HG02571 (cell line): ENCODE results near the gene G0S2.

ENCODE experiments used
- ATAC-seq: cut with Tn5 transposase; IDR thresholded peaks from one replicate; pipeline ENCODE4 v1.9.1; 2021; ENCODE audit warnings: mild to moderate bottlenecking, moderate library complexity; ENCODE audit not compliant: unreplicated experiment

Gene G0S2

GRCh38 chr1:209714338-209714737 is 39.1 kb downstream of the G0S2 start:
- ATAC-seq, result no peak

GRCh38 chr1:209715314-209715713 is 40.1 kb downstream of the G0S2 start:
- ATAC-seq, result no peak

- no peak for ATAC-seq
Measured at GRCh38 chr1:209717818-209718217, 42.6 kb downstream of the G0S2 start.

GRCh38 chr1:209720326-209720725 is 45.1 kb downstream of the G0S2 start:
- no peak for ATAC-seq

- no peak for ATAC-seq
Measured at GRCh38 chr1:209720826-209721225, 45.6 kb downstream of the G0S2 start.

GRCh38 chr1:209721323-209721722 is 46.1 kb downstream of the G0S2 start:
- ATAC-seq, result no peak

GRCh38 chr1:209723265-209723664 is 48.1 kb downstream of the G0S2 start:
- ATAC-seq, result no peak

GRCh38 chr1:209723756-209724693 is 48.8 kb downstream of the G0S2 start:
- peak; percentile 80 for ATAC-seq
